GM12864 (cell line): Measurements from ENCODE around the gene IMPDH1.

Source experiments
- DNase-seq: peaks from one replicate; pipeline ENCODE4 v3.0.0-alpha.2; 2011; ENCODE audit warnings: low read depth
- H3K4me3 ChIP-seq: 2 replicates; pipeline ENCODE4 v1.5.1; 2011; ENCODE audit warnings: mild to moderate bottlenecking, low read depth, low read length, control low read depth
- CTCF ChIP-seq: IDR thresholded peaks from 2 replicates; pipeline ENCODE4 v1.5.1; 2011; ENCODE audit warnings: low read depth, mild to moderate bottlenecking, moderate library complexity, low read length, control low read depth, inconsistent platforms; ENCODE audit errors: missing control alignments

Gene IMPDH1

GRCh38 chr7:128385988-128386925, 23.5 kb downstream of the IMPDH1 start:
- H3K4me3 ChIP-seq = no peak overlapping the region
- TF ChIP-seq CTCF = no peak
- DNase-seq = no peak

GRCh38 chr7:128384726-128385125, 25.1 kb downstream of the IMPDH1 start:
- TF ChIP-seq CTCF = no peak
- no peak for DNase-seq

GRCh38 chr7:128383776-128384175, 26.0 kb downstream of the IMPDH1 start:
- H3K4me3 ChIP-seq = no peak overlapping the region
- no peak for TF ChIP-seq CTCF
- no peak for DNase-seq

More at GRCh38 chr7:128384726-128385125, 25.1 kb downstream of the IMPDH1 start:
- no peak overlapping the region for H3K4me3 ChIP-seq

- no peak for DNase-seq
- H3K4me3 ChIP-seq = no peak overlapping the region
- TF ChIP-seq CTCF = peak; percentile 74
Observed at GRCh38 chr7:128381161-128381821, 28.5 kb downstream of the IMPDH1 start.

GRCh38 chr7:128380483-128381106, 29.2 kb downstream of the IMPDH1 start:
- no peak for TF ChIP-seq CTCF
- no peak overlapping the region for H3K4me3 ChIP-seq
- DNase-seq = no peak

- DNase-seq = no peak
- TF ChIP-seq CTCF = no peak
- H3K4me3 ChIP-seq = no peak overlapping the region
Observed at GRCh38 chr7:128379900-128380479, 29.8 kb downstream of the IMPDH1 start.
